PC-3 (cell line): Measurements from ENCODE around the gene CEP68.

Experiments used
- CTCF ChIP-seq: fragments of 300-600 bp; sonication (generic); conservative IDR thresholded peaks from 2 replicates; pipeline ENCODE4 v1.5.1; 2017; ENCODE audit warnings: antibody characterized with exemption, low read depth, mild to moderate bottlenecking, low read length
- EZH2phosphoT487 ChIP-seq: fragments of 300-600 bp; sonication (generic); IDR thresholded peaks from 2 replicates; pipeline ENCODE4 v1.6.1; 2018; ENCODE audit warnings: mild to moderate bottlenecking, antibody characterized with exemption, low read length, borderline replicate concordance

- no peak for TF ChIP-seq CTCF
- no peak for TF ChIP-seq EZH2phosphoT487
Measured at GRCh38 chr2:65093211-65093610, 37.0 kb downstream of the CEP68 start.
